ENCODE results near the gene ASCC1. TPM values are rescaled to one million over a fixed set of nuclear protein-coding genes. Genes with fewer than 3 reads are reported as not detected.
"Not testable (repeated sequence)": the region's sequence is repeated elsewhere in the genome, so short reads cannot be mapped to it uniquely, and the experiment has no call there.

ASCC1 gene
- total RNA-seq, 1 donor: 41.0 TPM

- DNase-seq (ENCODE audit: low read depth): peak; percentile 40
- TF ChIP-seq CTCF (IDR thresholded peaks at IDR 0.05; ENCODE audit: insufficient read depth, low read depth, low read length): no peak
- no peak overlapping the region for H3K4me3 ChIP-seq (ENCODE audit: low read depth, low read length)
Measured at GRCh38 chr10:72229261-72230251, 13.5 kb upstream of the ASCC1 start.

GRCh38 chr10:72228318-72228751 lies 12.3 kb upstream of the ASCC1 start:
- no peak for TF ChIP-seq CTCF (IDR thresholded peaks at IDR 0.05; ENCODE audit: insufficient read depth, low read depth, low read length)
- no peak for DNase-seq (ENCODE audit: low read depth)
- H3K4me3 ChIP-seq (ENCODE audit: low read depth, low read length): no peak overlapping the region

GRCh38 chr10:72227826-72228225 lies 11.8 kb upstream of the ASCC1 start:
- TF ChIP-seq CTCF (IDR thresholded peaks at IDR 0.05; ENCODE audit: insufficient read depth, low read depth, low read length): no peak
- no peak overlapping the region for H3K4me3 ChIP-seq (ENCODE audit: low read depth, low read length)

GRCh38 chr10:72226418-72227027 lies 10.4 kb upstream of the ASCC1 start:
- no peak for TF ChIP-seq CTCF (IDR thresholded peaks at IDR 0.05; ENCODE audit: insufficient read depth, low read depth, low read length)
- no peak overlapping the region for H3K4me3 ChIP-seq (ENCODE audit: low read depth, low read length)
- no peak for DNase-seq (ENCODE audit: low read depth)

More at GRCh38 chr10:72227826-72228225, 11.8 kb upstream of the ASCC1 start:
- no peak for DNase-seq (ENCODE audit: low read depth)

- H3K4me3 ChIP-seq (ENCODE audit: low read depth, low read length); DNase-seq (ENCODE audit: low read depth): not testable (repeated sequence)
Measured at GRCh38 chr10:72224191-72224590, 8.1 kb upstream of the ASCC1 start.

GRCh38 chr10:72223743-72224101 lies 7.6 kb upstream of the ASCC1 start:
- H3K4me3 ChIP-seq (ENCODE audit: low read depth, low read length): no peak overlapping the region
- TF ChIP-seq CTCF (IDR thresholded peaks at IDR 0.05; ENCODE audit: insufficient read depth, low read depth, low read length): no peak
- DNase-seq (ENCODE audit: low read depth): no peak

GRCh38 chr10:72221278-72221677 lies 5.2 kb upstream of the ASCC1 start:
- TF ChIP-seq CTCF (IDR thresholded peaks at IDR 0.05; ENCODE audit: insufficient read depth, low read depth, low read length): no peak
- H3K4me3 ChIP-seq (ENCODE audit: low read depth, low read length): no peak overlapping the region
- DNase-seq (ENCODE audit: low read depth): no peak

Measured in fibroblast of villous mesenchyme (primary cell).